ENCODE results near the gene SPOCK3. TPM values are rescaled to one million over a fixed set of nuclear protein-coding genes. Genes with fewer than 3 reads are reported as not detected.
"Not testable (repeated sequence)": the region's sequence is repeated elsewhere in the genome, so short reads cannot be mapped to it uniquely, and the experiment has no call there.

The SPOCK3 gene
- total RNA-seq, 2 experiments from 2014 or later: not detected

GRCh38 chr4:166823126-166823525, 411.2 kb downstream of the SPOCK3 start:
- Mint-ChIP-seq H3K36me3 (no peaks in the 10 kb centered on the region), H3K27ac (no peak overlapping the region), H3K4me1 (ENCODE audit: low read depth) (no peaks in the 10 kb centered on the region), H3K27me3 (no peaks in the 10 kb centered on the region), H3K4me3 (no peak overlapping the region), H3K9me3 (peaks cover 12% of the 10 kb centered on the region)
- no peak for DNase-seq
- POLR2A ChIA-PET: no interaction called here
- intact Hi-C loops (cut with micrococcal nuclease): no loop called here
- CTCF ChIA-PET: no interaction called here

DNA sequence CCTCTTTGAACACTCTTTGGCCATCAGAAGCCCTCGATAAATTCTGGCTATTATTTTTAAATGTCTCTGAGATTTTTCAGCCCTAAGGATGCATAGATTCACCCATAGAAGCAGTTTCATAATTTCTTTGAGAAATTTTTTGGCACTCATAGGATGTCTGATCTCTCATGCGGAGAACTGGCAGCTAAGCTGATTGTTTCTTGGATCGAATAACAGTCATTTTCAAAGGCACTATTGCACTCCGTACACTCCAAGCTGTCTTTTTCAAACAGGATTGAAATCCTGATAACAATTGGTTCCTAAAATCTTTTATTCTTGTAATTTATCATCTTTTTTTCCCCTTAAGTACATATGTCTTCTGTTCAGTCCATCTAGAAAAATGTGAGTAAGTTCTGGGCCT, 411.9 kb downstream of the SPOCK3 start:
- Mint-ChIP-seq H3K4me1 (ENCODE audit: low read depth) (no peaks in the 10 kb centered on the region), H3K4me3 (no peak overlapping the region), H3K27me3 (no peaks in the 10 kb centered on the region), H3K36me3 (no peaks in the 10 kb centered on the region), H3K9me3 (peaks cover 12% of the 10 kb centered on the region), H3K27ac (no peak overlapping the region)
- ChIA-PET POLR2A (no interaction called here), CTCF (no interaction called here)
- DNase-seq: no peak
- intact Hi-C loops (cut with micrococcal nuclease): no loop called here

GRCh38 chr4:166816890-166817289, 417.4 kb downstream of the SPOCK3 start:
- Mint-ChIP-seq H3K27me3 (no peaks in the 10 kb centered on the region), H3K4me3 (no peak overlapping the region), H3K4me1 (ENCODE audit: low read depth) (no peaks in the 10 kb centered on the region), H3K27ac (no peak overlapping the region), H3K36me3 (no peaks in the 10 kb centered on the region), H3K9me3 (peaks cover 7% of the 10 kb centered on the region)
- no peak for DNase-seq
- CTCF ChIA-PET: no interaction called here
- POLR2A ChIA-PET: no interaction called here
- intact Hi-C loops (cut with micrococcal nuclease): no loop called here

DNA sequence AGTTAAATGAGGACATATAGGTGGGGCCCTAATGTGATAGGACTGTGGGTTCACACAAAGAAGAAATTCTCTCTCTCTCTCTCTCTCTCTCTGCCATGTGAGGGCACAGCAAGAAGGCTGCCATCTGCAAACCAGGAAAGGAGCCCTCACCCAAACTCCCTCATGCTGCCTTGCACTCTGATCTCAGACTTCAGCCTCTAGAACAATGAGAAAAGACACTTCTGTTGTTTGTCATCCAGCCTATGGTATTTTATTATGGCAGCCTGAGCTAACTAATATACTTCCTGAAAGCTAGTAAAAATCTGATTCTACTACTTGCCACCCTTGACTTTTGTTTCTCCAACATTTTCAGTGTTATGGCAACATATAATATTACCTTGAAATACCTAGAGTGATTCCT, 425.9 kb downstream of the SPOCK3 start:
- no peaks in the 10 kb centered on the region for H3K27me3 Mint-ChIP-seq
- H3K9me3 Mint-ChIP-seq: peaks cover 10% of the 10 kb centered on the region
- DNase-seq: no peak
- ChIA-PET CTCF (no interaction called here), POLR2A (no interaction called here)
- H3K36me3 Mint-ChIP-seq: no peaks in the 10 kb centered on the region
- no peak overlapping the region for H3K27ac Mint-ChIP-seq
- no peak overlapping the region for H3K4me3 Mint-ChIP-seq
- intact Hi-C loops (cut with micrococcal nuclease): no loop called here
- no peaks in the 10 kb centered on the region for H3K4me1 Mint-ChIP-seq (ENCODE audit: low read depth)

DNA sequence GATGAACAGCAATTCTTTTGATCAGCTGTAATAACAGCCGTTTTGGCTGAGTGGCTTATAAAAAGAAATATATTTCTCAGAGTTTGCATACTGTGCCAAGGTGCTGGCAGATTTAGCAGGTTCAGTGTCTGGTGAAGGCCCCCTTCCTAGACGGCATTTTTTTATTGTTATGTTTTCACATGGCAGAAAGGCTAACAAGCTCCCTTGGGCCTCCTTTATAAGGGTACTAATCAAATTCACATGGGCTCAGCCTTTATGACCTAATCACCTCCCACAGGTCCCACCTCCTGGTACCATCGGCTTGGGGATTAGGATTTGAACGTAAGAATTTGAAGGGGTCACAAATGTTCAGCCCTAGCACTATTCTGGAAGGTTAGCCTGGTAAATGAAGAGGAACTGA, 431.9 kb downstream of the SPOCK3 start:
- Mint-ChIP-seq H3K27me3 (no peaks in the 10 kb centered on the region), H3K36me3 (no peaks in the 10 kb centered on the region), H3K4me1 (ENCODE audit: low read depth) (no peaks in the 10 kb centered on the region), H3K27ac (no peak overlapping the region), H3K4me3 (no peak overlapping the region), H3K9me3 (peaks cover 5% of the 10 kb centered on the region)
- CTCF ChIA-PET: no interaction called here
- POLR2A ChIA-PET: no interaction called here
- DNase-seq: no peak
- intact Hi-C loops (cut with micrococcal nuclease): no loop called here

DNA sequence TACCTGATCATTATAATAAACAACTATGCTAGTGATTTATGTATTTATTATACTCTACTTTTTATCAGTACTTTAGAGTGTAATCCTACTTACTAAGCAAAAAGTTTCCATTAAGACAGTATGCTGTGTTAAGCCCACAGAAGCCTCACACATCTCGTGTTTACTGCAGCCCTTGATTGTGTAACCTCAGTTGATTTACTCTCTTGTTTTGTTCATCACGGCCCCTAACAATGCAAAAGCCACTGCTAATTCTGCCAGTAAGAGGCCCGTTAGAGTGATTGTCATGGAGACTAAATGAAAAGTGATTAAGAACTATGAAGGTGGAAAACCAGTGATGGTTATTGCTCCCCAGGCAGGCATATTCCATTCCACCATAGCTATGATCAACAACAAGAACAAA, 436.2 kb downstream of the SPOCK3 start:
- no peaks in the 10 kb centered on the region for H3K27me3 Mint-ChIP-seq
- peaks cover 9% of the 10 kb centered on the region for H3K9me3 Mint-ChIP-seq
- DNase-seq: no peak
- no peak overlapping the region for H3K4me3 Mint-ChIP-seq
- ChIA-PET CTCF (no interaction called here), POLR2A (no interaction called here)
- intact Hi-C loops (cut with micrococcal nuclease): no loop called here
- no peaks in the 10 kb centered on the region for H3K36me3 Mint-ChIP-seq
- no peaks in the 10 kb centered on the region for H3K4me1 Mint-ChIP-seq (ENCODE audit: low read depth)
- H3K27ac Mint-ChIP-seq: no peak overlapping the region

DNA sequence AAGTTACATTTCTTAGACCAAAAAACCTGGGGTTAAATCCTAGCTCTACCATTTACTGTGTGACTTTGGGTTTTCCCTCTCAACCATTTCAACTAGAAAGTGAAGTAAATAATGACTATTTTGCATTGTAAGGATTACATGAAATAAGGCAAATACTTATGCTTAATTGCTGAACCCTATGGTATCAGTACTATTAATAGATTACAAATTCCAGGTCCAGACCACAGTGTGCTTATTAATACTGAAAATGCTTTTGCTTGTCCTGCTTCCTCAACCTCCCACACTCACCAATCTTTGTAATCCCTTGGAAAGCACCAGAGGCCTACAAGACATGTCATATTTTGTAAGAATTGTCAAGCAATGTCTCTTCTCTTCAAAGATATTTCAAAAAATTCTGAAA, 456.5 kb downstream of the SPOCK3 start:
- Mint-ChIP-seq H3K36me3 (no peaks in the 10 kb centered on the region), H3K9me3 (no peaks in the 10 kb centered on the region), H3K4me1 (ENCODE audit: low read depth) (no peaks in the 10 kb centered on the region), H3K27me3 (no peaks in the 10 kb centered on the region), H3K4me3 (no peak overlapping the region), H3K27ac (no peak overlapping the region)
- ChIA-PET CTCF (no interaction called here), POLR2A (no interaction called here)
- no peak for DNase-seq
- intact Hi-C loops (cut with micrococcal nuclease): no loop called here

GRCh38 chr4:166763018-166763417, 471.3 kb downstream of the SPOCK3 start:
- ChIA-PET CTCF (no interaction called here), POLR2A (no interaction called here)
- H3K9me3 Mint-ChIP-seq: peaks cover 20% of the 10 kb centered on the region
- DNase-seq: no peak
- no peak overlapping the region for H3K27ac Mint-ChIP-seq
- no peak overlapping the region for H3K4me3 Mint-ChIP-seq
- no peaks in the 10 kb centered on the region for H3K27me3 Mint-ChIP-seq
- no peaks in the 10 kb centered on the region for H3K4me1 Mint-ChIP-seq (ENCODE audit: low read depth)
- H3K36me3 Mint-ChIP-seq: no peaks in the 10 kb centered on the region
- intact Hi-C loops (cut with micrococcal nuclease): no loop called here

DNA sequence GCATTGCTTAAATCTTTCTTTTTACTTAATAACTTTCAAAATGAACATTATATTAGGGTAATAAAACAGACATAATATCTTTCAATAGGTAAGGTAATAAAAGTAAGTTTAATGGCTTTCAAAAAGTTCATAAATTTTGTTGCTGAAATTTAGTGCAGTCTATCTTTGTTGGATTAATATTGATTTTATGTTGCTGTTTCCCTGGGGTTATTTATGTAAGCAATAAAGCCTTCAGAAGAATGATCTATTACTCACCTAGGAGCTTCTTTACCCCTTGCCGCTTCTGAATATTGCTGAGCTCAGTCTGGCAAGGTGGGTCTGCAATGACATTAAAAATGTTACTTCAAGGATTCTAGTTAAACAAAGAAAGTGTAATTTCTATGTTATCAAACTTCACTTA, 492.6 kb downstream of the SPOCK3 start:
- peaks cover 13% of the 10 kb centered on the region for H3K9me3 Mint-ChIP-seq
- ChIA-PET CTCF (no interaction called here), POLR2A (no interaction called here)
- DNase-seq: no peak
- H3K27ac Mint-ChIP-seq: no peak overlapping the region
- H3K36me3 Mint-ChIP-seq: no peaks in the 10 kb centered on the region
- no peaks in the 10 kb centered on the region for H3K27me3 Mint-ChIP-seq
- intact Hi-C loops (cut with micrococcal nuclease): no loop called here
- no peak overlapping the region for H3K4me3 Mint-ChIP-seq
- H3K4me1 Mint-ChIP-seq (ENCODE audit: low read depth): no peaks in the 10 kb centered on the region

GRCh38 chr4:166739215-166739614, 495.1 kb downstream of the SPOCK3 start:
- H3K9me3 Mint-ChIP-seq; H3K4me3 Mint-ChIP-seq; DNase-seq; H3K4me1 Mint-ChIP-seq (ENCODE audit: low read depth); H3K27ac Mint-ChIP-seq; POLR2A ChIA-PET; H3K36me3 Mint-ChIP-seq; CTCF ChIA-PET; H3K27me3 Mint-ChIP-seq; intact Hi-C loops (cut with micrococcal nuclease): not testable (repeated sequence)

- DNase-seq: no peak
- CTCF ChIA-PET: no interaction called here
Observed at GRCh38 chr4:166737430-166737829, 496.9 kb downstream of the SPOCK3 start.

GRCh38 chr4:166735553-166735952, 498.7 kb downstream of the SPOCK3 start:
- peaks cover 2% of the 10 kb centered on the region for H3K9me3 Mint-ChIP-seq
- H3K36me3 Mint-ChIP-seq: no peaks in the 10 kb centered on the region
- intact Hi-C loops (cut with micrococcal nuclease): no loop called here
- DNase-seq: no peak
- CTCF ChIA-PET: no interaction called here
- no peak overlapping the region for H3K27ac Mint-ChIP-seq
- H3K27me3 Mint-ChIP-seq: no peaks in the 10 kb centered on the region
- H3K4me1 Mint-ChIP-seq (ENCODE audit: low read depth): no peaks in the 10 kb centered on the region
- no peak overlapping the region for H3K4me3 Mint-ChIP-seq
- POLR2A ChIA-PET: no interaction called here

More at GRCh38 chr4:166737430-166737829, 496.9 kb downstream of the SPOCK3 start:
- Mint-ChIP-seq H3K9me3 (peaks cover 2% of the 10 kb centered on the region), H3K4me3 (no peak overlapping the region), H3K27ac (no peak overlapping the region), H3K36me3 (no peaks in the 10 kb centered on the region), H3K27me3 (no peaks in the 10 kb centered on the region), H3K4me1 (ENCODE audit: low read depth) (no peaks in the 10 kb centered on the region)
- POLR2A ChIA-PET: no interaction called here
- intact Hi-C loops (cut with micrococcal nuclease): no loop called here

GRCh38 chr4:166734797-166735196, 499.5 kb downstream of the SPOCK3 start:
- CTCF ChIA-PET: no interaction called here
- Mint-ChIP-seq H3K27ac (no peak overlapping the region), H3K36me3 (no peaks in the 10 kb centered on the region), H3K4me1 (ENCODE audit: low read depth) (no peaks in the 10 kb centered on the region), H3K4me3 (no peak overlapping the region), H3K9me3 (peaks cover 2% of the 10 kb centered on the region), H3K27me3 (no peaks in the 10 kb centered on the region)
- DNase-seq: no peak
- intact Hi-C loops (cut with micrococcal nuclease): no loop called here
- POLR2A ChIA-PET: no interaction called here

- DNase-seq: no peak
- POLR2A ChIA-PET: no interaction called here
- no peaks in the 10 kb centered on the region for H3K4me1 Mint-ChIP-seq (ENCODE audit: low read depth)
- CTCF ChIA-PET: no interaction called here
- peaks cover 2% of the 10 kb centered on the region for H3K9me3 Mint-ChIP-seq
- intact Hi-C loops (cut with micrococcal nuclease): no loop called here
- H3K36me3 Mint-ChIP-seq: no peaks in the 10 kb centered on the region
- no peak overlapping the region for H3K27ac Mint-ChIP-seq
- no peaks in the 10 kb centered on the region for H3K27me3 Mint-ChIP-seq
- H3K4me3 Mint-ChIP-seq: no peak overlapping the region
Observed at GRCh38 chr4:166733686-166734085, 500.6 kb downstream of the SPOCK3 start.
